ENCODE data around the gene RP9.

DNA sequence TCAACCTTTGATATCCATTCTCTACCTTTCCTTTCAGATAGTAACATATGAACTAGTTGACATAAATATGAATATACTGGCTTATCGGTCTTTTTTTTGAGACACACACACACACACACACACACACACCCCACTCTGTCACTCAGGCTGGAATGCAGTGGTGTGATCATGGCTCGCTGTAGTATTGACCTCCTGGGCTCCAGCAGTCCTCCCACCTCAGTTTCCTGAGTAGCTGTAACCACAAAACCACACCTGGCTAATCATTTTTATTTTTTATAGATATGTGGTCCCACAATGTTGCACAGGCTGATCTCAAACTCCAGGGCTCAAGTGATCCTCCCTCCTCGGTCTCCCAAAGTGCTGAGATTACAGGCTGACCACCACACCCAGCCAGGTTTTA, 32.5 kb downstream of the RP9 start:
- TF ChIP-seq, protein P1, sequence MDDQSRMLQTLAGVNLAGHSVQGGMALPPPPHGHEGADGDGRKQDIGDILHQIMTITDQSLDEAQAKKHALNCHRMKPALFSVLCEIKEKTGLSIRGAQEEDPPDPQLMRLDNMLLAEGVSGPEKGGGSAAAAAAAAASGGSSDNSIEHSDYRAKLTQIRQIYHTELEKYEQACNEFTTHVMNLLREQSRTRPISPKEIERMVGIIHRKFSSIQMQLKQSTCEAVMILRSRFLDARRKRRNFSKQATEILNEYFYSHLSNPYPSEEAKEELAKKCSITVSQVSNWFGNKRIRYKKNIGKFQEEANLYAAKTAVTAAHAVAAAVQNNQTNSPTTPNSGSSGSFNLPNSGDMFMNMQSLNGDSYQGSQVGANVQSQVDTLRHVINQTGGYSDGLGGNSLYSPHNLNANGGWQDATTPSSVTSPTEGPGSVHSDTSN (IDR thresholded peaks at IDR 0.05) = no peak
- TF ChIP-seq, protein P2, sequence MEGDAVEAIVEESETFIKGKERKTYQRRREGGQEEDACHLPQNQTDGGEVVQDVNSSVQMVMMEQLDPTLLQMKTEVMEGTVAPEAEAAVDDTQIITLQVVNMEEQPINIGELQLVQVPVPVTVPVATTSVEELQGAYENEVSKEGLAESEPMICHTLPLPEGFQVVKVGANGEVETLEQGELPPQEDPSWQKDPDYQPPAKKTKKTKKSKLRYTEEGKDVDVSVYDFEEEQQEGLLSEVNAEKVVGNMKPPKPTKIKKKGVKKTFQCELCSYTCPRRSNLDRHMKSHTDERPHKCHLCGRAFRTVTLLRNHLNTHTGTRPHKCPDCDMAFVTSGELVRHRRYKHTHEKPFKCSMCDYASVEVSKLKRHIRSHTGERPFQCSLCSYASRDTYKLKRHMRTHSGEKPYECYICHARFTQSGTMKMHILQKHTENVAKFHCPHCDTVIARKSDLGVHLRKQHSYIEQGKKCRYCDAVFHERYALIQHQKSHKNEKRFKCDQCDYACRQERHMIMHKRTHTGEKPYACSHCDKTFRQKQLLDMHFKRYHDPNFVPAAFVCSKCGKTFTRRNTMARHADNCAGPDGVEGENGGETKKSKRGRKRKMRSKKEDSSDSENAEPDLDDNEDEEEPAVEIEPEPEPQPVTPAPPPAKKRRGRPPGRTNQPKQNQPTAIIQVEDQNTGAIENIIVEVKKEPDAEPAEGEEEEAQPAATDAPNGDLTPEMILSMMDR (IDR thresholded peaks at IDR 0.05) = no peak
- TF ChIP-seq NR3C1 (IDR thresholded peaks at IDR 0.05) (no peak), EHMT2 (IDR thresholded peaks at IDR 0.05; ENCODE audit: low read depth) (no peak), HDAC2 (IDR thresholded peaks at IDR 0.05) (no peak), CHD2 (IDR thresholded peaks at IDR 0.05; ENCODE audit: low read length, partially characterized antibody) (no peak), CEBPB (IDR thresholded peaks at IDR 0.05) (no peak), POLR2A (IDR thresholded peaks at IDR 0.05; ENCODE audit: low read length) (no peak), BHLHE40 (IDR thresholded peaks at IDR 0.05; ENCODE audit: low read depth, low read length) (no peak), NFE2L2 (conservative IDR thresholded peaks at IDR 0.05; ENCODE audit: low read length) (no peak), SMC3 (IDR thresholded peaks at IDR 0.05) (no peak), EP300 (IDR thresholded peaks at IDR 0.05) (no peak)
- TF ChIP-seq, protein P3, sequence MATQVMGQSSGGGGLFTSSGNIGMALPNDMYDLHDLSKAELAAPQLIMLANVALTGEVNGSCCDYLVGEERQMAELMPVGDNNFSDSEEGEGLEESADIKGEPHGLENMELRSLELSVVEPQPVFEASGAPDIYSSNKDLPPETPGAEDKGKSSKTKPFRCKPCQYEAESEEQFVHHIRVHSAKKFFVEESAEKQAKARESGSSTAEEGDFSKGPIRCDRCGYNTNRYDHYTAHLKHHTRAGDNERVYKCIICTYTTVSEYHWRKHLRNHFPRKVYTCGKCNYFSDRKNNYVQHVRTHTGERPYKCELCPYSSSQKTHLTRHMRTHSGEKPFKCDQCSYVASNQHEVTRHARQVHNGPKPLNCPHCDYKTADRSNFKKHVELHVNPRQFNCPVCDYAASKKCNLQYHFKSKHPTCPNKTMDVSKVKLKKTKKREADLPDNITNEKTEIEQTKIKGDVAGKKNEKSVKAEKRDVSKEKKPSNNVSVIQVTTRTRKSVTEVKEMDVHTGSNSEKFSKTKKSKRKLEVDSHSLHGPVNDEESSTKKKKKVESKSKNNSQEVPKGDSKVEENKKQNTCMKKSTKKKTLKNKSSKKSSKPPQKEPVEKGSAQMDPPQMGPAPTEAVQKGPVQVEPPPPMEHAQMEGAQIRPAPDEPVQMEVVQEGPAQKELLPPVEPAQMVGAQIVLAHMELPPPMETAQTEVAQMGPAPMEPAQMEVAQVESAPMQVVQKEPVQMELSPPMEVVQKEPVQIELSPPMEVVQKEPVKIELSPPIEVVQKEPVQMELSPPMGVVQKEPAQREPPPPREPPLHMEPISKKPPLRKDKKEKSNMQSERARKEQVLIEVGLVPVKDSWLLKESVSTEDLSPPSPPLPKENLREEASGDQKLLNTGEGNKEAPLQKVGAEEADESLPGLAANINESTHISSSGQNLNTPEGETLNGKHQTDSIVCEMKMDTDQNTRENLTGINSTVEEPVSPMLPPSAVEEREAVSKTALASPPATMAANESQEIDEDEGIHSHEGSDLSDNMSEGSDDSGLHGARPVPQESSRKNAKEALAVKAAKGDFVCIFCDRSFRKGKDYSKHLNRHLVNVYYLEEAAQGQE (IDR thresholded peaks at IDR 0.05) = no peak

All from A549 (cell line).